Measurements from ENCODE around the gene MGA.
A peak's percentile ranks its signal among the peaks of the same experiment; 100 is the strongest.

The MGA gene

DNA sequence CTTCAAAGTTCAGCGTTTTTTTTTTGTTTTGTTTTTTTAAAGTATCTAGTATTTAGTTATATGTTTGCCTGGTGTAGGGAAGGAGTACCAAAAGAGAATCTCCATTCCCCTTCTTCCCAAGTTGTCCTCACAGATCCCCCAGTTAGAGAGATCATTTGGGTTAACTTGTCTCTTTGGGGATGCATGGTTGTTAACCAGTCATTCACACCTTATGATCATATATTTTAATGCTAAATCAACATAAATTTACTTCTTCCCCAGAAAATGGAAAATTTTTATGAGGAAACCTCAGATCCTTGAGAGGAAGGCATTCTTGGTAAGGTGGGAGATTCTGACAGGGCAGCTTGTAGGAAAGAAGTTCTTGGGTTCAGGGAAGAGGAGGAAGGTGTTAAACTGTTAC is 1.5 kb upstream of the MGA start:
- ATAC-seq (no peak), DNase-seq (no peak)

DNA sequence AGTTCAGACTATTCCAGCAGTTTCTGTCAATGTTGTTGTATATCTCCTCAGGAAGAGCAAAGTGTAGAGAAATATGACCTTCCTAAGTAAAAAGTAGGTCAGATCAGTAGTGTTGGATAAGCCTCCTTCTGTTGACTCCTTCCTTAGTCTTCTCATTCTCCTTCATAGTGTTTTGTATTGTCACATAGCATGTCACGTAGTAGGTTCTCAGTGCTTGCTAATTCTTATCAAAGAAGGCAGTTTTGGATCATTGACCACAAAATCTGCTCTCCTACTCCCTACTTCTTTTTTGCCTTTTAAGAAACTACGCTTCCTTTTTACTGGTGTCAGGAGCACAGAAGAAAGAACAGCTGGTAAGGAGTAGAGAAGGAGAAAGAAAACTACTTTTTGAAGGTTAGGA is 1.0 kb upstream of the MGA start:
- DNase-seq (no peak), ATAC-seq (no peak)

DNA sequence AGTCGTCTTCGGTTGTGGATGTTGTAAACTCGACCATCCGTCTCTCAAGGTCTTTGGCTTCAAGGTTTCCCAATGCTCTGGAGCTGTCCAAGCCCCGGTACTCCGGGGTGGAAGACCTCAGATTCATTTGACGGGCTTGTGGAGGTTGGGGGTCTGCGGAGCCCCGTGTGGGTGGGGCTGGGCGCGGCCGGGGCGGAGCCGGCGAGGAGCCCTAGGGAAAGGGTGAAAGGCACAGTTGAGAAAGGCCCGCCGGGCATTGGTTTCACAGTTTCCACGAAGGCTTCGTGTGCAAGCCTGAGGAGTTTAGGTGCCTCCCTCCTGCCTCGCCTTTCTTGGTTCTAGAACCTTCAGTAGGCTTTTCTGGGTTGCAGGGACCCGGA is 360 bp upstream of the MGA start:
- peak; percentile 3 for ATAC-seq
- no peak for DNase-seq

DNA sequence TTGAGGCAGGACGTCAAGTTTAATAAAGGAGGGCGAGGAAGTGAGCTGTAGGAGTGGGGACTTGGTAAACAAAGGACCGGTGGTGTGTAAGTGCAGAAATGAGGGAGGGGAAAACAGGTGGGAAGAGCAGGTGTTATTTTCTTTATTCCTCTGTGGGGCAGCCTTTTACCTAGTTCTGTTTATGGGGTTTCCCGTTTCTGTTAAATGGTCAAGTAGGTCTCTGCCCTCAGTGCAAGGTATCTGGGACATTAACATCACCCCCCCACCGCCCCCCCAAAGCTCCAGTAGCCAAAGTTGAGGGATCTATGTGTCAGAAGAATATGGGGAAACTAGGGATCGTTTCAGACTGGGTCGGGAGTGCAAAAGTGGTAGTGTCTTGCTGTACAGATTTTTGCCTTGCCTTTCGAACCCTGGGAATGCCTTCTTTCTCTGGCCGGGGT is 893 bp downstream of the MGA start:
- DNase-seq (no peak), ATAC-seq (no peak)

DNA sequence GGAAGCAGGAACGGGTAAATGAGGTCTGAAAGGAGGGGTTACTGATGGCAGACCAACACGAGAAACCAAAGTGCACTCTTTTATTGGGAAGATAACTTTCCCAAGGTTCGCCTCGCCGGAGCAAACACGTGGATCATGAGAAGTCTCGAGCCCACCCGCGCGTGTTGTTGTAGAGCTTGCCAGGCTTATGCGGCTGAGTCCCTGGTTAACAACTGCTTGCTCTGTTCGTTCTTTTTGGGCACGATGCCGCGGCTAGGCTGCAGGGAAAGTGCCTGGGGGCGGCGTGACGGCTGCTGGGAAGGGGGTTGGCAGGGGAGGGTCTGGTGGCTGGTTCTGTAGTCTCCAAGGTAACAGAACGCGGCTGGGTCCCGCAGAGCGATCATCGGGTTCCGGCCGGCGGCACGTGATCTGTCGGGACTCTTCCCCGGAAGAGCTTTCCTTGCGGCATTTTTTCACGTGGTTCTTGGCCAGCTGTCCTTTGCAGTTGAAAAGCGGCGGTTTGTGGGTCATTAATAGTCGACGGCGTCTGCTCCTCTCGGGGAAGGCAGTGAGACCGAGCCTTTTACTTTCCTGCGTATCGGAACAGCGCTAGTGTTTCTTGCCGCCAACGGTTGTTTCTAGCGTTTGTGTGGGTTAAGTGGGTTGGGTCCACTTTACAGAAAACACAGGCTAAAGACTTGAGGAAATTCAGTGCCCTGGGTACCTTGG is 1.5 kb downstream of the MGA start:
- peak; percentile 41 for ATAC-seq

DNA sequence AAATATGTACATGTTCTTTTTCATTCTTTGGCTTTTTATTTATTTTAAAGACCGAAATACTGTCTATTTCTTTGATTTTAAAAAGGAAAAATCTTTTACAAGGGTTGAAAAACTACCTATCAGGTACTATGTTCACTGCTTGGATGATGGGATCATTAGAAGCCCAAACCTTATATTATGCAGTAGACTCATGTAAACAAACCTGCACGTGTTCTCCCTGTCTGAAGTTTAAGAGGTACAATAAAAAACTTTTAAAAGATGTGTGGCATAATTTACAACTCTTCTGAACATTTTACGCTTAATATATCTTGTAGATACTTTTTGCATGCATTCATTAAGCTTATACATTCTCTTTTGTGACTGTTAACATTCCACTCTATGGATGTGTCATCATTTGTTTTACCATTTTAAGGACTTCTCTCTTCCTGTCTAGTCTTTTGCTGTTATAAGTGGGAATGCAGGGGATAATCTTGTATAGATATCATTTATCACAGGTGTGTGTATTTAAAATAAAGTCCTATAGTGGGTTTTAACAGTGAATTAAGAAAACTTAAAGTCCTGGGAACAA is 6.2 kb downstream of the MGA start:
- ATAC-seq = no peak
- no peak for DNase-seq

More for the DNA sequence above, 1.5 kb downstream of the MGA start:
- DNase-seq = peak; percentile 74

DNA sequence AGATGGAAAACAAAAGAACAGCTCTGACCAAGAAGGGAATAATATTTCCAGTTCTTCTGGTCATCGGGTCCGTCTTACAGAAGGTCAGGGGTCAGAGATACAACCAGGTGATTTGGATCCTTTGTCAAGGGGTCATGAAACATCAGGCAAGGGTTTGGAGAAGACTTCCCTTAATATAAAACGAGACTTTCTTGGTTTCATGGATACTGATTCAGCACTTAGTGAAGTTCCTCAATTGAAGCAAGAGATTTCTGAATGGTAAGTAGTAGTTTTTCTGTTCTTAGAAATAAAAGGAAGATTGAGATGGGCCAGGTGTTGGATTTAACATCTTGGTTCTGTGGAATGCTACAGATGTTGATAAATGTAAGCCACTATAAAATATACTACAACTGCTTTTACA is 9.5 kb downstream of the MGA start:
- DNase-seq (no peak), ATAC-seq (no peak)

DNA sequence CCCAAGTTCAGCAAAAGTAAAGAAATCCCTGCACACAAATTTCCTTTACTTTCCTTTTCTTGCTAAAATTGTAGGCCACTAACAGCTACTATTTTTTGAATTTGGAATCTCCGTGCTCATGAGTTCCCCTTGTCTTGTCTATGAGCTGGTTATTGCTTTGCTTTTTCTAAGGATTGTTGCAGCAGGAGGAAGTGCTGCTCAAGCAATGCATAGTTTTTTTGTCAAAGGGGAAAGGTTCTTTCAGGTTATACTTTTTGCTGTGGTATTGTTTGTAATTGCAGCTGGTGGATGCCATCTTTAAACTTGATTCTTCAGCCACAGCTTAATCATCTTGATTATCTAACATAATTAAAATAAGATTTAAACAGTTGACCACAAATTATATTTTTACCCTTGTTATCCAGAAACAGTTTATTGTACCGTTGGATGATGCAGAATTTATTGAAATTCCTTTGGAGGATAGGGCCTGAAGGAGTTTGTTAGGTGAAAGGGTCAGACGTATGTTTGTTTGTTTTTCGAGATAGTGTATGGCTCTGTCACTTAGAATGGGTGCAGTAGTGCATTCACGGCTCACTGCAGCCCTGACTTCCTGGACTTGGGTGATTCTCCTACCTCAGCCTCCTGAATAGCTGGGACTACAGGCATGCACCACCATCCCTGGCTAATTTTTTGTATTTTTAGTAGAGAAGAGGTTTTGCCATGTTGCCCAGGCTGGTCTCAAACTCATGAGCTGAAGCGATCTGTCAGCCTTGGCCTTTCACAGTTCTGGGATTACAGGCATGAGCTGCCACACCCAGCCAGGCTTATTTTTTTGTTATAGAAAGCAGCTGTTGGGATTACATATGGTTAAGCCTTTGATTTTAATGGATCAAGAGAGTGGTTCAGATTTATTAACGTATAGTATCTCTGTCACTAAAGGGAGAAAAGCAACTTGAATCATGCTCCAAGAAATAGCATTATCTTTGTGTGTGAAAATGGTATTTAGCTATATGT is 11.7 kb downstream of the MGA start:
- no peak for ATAC-seq
- no peak for DNase-seq

DNA sequence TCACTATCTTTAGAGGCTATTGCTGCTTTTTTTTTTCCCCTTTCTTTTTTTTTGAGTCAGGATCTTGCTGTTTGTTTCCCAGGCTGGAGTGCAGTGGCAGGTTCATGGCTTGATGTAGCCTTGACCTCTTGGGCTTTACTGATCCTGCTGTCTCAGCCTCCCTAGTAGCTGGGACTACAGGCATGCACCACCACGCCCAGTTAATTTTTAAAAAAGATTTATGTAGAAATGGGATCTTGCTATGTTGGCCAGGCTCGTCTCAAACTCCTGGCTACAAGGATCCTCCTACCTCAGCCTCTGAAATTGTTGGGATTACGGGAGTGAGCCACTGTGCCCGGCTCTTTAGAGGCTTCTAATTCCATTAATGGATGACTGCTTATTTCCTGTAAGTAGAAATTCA is 15.1 kb downstream of the MGA start:
- DNase-seq = no peak
- no peak for ATAC-seq

DNA sequence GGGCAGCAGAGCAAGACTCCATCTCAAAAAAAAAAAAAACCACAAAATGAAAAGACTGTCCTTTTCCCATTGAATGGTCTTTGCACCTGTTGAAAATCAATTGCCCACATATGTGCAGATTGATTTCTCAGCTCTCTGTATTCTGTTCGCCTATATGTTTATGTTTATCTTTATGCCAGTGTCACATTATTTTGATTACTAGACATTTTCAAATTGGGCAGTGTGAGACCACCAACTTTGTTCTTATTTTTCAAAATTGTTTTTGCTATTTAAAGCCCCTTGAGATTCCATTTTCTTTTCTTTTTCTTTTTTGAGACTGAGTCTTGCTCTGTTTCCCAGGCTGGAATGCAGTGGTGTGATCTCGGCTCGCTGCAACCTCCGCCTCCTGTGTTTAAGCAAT is 18.5 kb downstream of the MGA start:
- DNase-seq (no peak), ATAC-seq (no peak)

DNA sequence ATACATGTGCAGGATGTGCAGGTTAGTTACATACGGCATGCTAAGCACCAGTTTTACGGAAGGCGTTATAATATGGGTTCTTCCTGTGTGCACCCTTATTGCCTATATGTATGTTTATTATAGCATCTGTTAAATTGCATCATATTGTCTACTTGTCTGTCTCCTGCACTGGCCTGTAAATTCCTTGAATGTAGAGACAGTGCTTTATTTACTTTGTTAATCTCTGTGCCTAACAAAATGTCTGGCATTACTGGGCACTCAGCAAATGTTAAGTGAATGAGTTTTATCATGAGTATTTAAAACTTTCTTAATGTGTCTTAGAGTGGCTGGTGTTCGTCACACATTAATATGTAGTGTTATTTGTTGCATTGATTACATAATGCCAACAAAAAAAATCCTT is 23.8 kb downstream of the MGA start:
- ATAC-seq = no peak
- DNase-seq = no peak

DNA sequence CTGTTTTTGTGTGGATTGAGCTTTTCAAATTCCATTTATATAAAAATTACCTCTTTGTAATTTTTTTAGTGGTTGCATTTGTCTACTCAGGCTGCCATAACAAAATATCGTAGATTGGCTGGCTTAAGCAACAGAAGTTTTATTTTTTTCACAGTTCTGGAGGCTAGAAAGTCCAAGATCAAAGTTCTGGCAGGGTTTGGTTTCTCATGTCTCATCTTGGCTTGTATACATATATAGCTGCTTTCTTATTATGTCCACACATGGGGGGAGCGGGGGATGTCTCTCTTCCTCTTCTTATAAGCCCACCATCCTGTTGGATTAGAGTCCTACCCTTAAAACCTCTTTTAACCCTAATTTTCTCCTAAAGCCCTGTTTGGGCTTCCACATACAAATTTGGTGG is 28.5 kb downstream of the MGA start:
- no peak for ATAC-seq
- no peak for DNase-seq

DNA sequence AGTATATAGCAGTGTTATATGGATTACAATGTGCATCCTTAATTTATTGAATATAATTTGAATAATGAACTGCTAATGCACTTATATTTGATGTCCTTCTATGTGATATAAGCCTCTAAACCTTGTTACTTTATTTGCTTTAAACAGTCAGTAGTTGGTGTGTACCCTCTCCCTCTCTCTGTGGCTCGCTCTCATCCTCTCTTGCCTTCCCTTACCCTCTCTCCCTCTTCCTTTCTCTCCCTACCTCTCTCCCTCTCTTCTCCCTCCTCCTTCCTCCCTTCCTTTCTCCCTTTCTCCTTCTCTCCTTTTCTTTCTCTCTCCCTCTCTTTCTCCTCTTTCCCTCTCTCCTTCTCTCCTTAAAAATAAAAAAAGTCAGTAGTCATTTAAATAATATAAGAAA is 28.9 kb downstream of the MGA start:
- ATAC-seq (no peak), DNase-seq (no peak)

DNA sequence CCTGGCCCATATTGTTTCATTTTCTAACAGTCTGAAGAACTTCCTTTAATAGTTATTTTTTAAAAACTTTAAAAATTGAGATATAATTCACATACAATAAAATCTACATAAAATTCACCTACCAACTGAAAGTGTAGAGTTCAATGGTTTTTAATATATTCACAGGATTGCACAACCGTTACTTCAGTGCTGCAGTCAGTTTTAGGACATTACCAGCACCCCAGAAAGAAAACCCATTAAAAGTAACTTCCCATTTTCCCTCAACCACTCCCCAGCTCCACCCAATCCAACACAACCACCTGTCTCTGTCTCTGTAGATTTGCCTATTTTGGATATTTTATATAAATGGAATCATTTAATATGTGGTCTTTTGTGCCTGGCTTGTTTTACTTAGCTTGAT is 29.6 kb downstream of the MGA start:
- no peak for ATAC-seq
- DNase-seq = no peak

DNA sequence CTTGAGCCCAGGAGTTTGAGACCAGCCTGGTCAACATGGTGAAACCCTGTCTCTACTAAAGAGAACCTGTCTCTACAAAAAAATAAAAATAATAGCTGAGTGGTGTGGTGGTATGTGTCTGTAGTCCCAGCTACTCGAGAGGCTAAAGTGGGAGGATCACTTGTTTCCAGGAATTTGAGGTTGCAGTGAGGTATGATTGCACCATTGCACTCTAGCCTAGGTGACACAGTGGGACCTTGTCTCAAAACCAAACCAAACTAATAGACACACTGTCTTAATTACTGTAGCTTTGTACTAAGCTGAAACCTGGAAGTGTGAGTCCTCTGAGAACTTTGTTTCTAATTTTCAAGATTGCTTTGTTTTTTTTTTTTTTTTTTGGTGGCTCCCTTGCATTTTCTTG is 30.4 kb downstream of the MGA start:
- DNase-seq (no peak), ATAC-seq (peak; percentile 82)

DNA sequence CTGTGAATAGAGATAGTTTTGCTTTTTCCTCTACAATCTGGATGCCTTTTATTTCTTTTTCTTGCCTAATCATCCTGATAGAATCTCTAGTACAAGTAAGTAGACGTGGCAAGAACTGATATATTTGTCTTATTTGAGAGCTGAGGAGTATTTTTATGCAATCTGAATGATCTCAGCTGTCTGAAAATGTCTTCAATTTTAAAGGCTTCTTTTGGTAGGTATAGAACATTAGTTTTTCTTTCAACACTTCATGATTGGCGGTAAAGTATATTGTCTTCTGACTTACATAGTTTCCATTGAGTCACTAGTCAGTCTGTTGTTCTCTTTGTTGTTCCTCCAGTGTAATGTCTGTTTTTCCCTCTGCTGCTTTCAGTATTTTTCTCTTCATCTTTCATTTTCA is 31.3 kb downstream of the MGA start:
- DNase-seq (no peak), ATAC-seq (peak; percentile 53)

DNA sequence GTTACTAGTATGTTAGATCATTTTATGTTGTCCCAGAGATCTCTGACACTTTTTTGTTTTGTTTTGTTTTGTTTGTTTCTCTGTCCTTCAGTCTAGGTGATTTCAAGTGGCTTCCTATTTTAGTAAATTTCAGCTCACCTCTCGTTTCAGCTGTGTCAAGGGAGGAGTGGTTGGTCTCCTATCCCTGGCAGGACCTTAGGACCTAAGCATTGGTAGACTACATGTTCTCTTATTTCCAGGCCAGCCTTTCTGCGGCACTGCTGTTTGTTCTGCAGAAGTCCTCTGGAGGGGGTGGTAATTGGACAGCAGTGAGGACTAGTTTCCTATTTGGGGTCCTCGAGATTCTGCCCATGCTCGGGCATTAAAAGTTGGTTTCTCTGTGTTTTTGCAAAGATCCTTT is 31.8 kb downstream of the MGA start:
- ATAC-seq (no peak), DNase-seq (no peak)

DNA sequence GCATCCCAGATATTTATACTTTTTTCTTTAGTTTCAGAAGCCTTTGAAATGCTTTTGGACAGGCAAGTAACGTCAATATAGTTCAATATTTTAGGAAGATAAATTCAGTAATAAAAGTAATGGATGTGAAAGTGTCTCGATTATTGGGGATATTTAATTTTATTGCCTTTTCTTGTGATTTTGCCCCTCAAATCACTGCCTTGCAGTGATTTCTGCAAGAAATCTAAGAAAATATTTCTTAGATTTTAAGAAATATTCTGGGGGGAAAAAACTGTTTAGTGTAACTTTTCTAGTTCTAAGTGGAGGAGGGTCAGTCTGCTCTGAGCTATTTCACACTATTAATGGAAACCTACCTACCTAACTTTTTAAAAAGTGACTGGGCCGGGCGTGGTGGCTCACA is 33.6 kb downstream of the MGA start:
- no peak for ATAC-seq
- no peak for DNase-seq

DNA sequence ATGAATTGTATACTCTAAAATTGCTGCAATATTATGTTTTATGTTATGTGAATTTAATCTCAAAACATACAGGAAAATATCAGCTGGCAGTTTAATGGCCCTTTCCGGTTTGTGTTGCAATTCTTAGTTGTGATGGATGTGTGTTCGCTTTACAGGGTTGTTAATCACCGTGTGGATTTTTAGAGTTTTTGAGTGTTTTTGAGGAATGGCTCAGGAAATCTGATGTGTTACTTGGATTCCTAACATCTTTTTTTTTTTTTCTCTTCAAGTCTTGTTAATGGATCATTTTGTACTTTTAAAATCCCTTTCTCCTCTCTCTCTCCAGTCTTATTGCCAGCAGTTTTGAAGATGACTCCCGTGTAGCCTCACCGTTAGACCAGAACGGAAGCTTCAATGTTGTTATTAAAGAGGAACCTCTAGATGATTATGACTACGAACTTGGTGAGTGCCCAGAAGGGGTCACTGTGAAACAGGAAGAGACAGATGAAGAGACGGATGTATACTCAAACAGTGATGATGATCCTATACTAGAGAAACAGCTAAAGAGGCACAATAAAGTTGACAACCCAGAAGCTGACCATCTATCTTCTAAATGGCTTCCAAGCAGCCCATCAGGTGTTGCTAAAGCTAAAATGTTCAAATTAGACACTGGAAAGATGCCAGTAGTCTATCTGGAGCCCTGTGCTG is 35.7 kb downstream of the MGA start:
- ATAC-seq (peak; percentile 97), DNase-seq (peak; percentile 34)

DNA sequence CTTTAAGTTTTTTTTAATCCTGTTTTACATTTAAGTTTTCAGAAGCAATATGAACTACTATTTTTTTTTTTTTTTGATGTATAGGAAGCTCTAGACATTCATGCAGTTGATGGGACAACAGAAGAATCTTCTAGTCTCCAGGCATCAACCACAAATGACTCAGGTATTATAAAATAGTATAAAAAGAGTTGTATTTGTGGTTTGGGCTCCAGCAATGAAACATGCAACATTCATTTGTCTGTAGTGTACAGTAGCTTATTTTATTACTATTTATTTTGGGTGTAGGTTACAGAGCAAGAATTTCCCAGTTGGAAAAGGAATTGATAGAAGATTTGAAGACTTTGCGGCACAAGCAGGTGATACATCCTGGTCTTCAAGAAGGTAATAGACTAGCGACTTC is 38.6 kb downstream of the MGA start:
- ATAC-seq = no peak
- DNase-seq = no peak

DNA sequence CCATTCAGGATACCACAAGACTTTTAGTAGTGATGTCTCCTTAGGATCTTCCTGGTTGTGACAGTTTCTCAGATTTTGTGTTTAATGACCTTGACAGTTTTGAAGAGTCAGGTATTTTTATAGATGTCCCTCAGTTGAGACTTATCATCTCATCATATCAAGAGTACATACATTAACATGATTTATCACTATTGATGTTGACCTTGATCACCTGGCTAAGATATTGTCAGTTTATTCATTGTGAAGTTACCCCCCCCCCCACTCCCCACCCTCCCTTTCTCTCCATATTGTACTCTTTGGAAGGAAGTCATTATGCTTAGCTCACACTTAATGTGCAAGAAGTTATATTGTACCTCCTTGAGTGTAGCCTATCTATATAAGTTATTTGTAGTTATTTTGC is 42.9 kb downstream of the MGA start:
- ATAC-seq = no peak
- no peak for DNase-seq

DNA sequence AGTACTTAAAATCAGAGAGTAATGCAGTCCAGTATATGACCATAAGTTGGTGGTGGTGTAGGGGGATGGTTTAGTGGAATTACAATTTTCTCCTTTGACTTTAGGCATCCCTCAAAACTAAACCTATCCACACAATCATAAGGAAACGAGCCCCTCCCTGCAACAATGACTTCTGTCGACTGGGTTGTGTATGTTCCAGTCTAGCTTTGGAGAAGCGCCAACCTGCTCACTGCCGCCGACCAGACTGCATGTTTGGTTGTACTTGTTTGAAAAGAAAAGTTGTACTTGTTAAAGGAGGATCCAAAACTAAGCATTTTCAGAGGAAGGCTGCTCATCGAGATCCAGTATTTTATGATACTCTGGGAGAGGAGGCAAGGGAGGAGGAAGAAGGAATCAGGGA is 52.8 kb downstream of the MGA start:
- ATAC-seq = no peak
- DNase-seq = no peak

DNA sequence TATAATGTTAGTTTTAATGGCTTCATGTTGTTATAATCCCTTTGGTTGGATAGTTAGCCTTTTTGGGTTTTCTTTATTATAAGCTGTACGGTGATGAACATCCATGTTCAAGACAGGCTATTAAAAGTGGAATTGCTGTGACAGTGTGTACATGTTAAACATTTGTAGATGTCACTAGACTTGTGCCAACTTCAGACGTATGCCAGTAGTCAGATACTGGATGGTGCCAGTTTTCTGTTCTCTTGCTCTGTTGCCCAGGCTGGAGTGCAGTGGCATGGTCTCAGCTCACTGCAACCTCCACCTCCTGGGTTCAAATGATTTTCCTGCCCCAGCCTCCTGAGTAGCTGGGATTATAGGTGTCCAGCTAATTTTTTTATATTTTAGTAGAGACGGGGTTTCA is 54.1 kb downstream of the MGA start:
- ATAC-seq (no peak), DNase-seq (no peak)
